Measurements from ENCODE around the gene C3orf52. TPM values are rescaled to one million over a fixed set of nuclear protein-coding genes. Genes with fewer than 3 reads are reported as not detected.

Gene C3orf52
- total and polyA plus RNA-seq, 10 of the 15 experiments (the other 5 are each of a cell fraction or from before 2014, with no cell fraction given): 0.15 to 1.9 (median 0.73) TPM

GRCh38 chr3:112074006-112074405 is 12.2 kb upstream of the C3orf52 start (continued):
- TF ChIP-seq RELB (IDR thresholded peaks at IDR 0.05; ENCODE audit: low read depth) (no peak), RFX5 (IDR thresholded peaks at IDR 0.05; ENCODE audit: low read depth, low read length) (no peak)

- Histone ChIP-seq H3K4me2 (ENCODE audit: control insufficient read depth, insufficient read depth) (no peak overlapping the region), H3K27me3 (replicated peaks in 1 of 2; ENCODE audit: control insufficient read depth in 2 of 2, insufficient read depth in 2 of 2, low read length in 1 of 2) (no peaks in the 10 kb centered on the region), H3K9ac (ENCODE audit: control insufficient read depth, insufficient read depth, low read length) (no peak overlapping the region), H3K4me1 (ENCODE audit: control insufficient read depth, insufficient read depth, low read length) (peaks cover 4% of the 10 kb centered on the region; the same call in 1 of the 2 replicates), H3K4me3 (no peak overlapping the region), H3K79me2 (ENCODE audit: control insufficient read depth, insufficient read depth, low read length) (no peaks in the 10 kb centered on the region), H3K36me3 (ENCODE audit: control insufficient read depth in 2 of 2, insufficient read depth in 2 of 2, low read length in 1 of 2) (no peaks in the 10 kb centered on the region), H3K9me3 (replicated peaks; ENCODE audit: control insufficient read depth, insufficient read depth, low read length) (no peaks in the 10 kb centered on the region), H4K20me1 (ENCODE audit: control insufficient read depth, insufficient read depth) (no peaks in the 10 kb centered on the region), H2AFZ (ENCODE audit: control insufficient read depth, low read depth, low read length) (no peak overlapping the region), H3K27ac (ENCODE audit: control insufficient read depth, insufficient read depth) (no peak overlapping the region)
- in situ Hi-C loops (cut with MboI) (no loop called here), intact Hi-C loops (cut with micrococcal nuclease; ENCODE audit: unreplicated experiment) (no loop called here)
- ChIA-PET POLR2A (no interaction called here), CTCF (no interaction called here), SMC1A (ENCODE audit: uncharacterized antibody, unreplicated experiment) (no interaction called here), RAD21 (ENCODE audit: unreplicated experiment) (no interaction called here)
- TF ChIP-seq NFYA (IDR thresholded peaks at IDR 0.05; ENCODE audit: borderline replicate concordance, low read depth, low read length) (no peak), WRNIP1 (IDR thresholded peaks at IDR 0.05; ENCODE audit: borderline replicate concordance, low read depth, low read length) (no peak), BCL3 (IDR thresholded peaks at IDR 0.05; ENCODE audit: borderline replicate concordance, insufficient read depth, low read depth, low read length, poor library complexity, severe bottlenecking) (no peak), IKZF1 (conservative IDR thresholded peaks at IDR 0.05) (no peak), NR2C2 (IDR thresholded peaks at IDR 0.05; ENCODE audit: borderline replicate concordance, control insufficient read depth, insufficient read length, low read depth) (no peak), POLR2A (IDR thresholded peaks at IDR 0.05; ENCODE audit: low read depth, low read length) (no peak), MEF2A (IDR thresholded peaks at IDR 0.05; ENCODE audit: insufficient read depth, low read depth, low read length) (no peak), ATF7 (IDR thresholded peaks at IDR 0.05; ENCODE audit: low read depth) (no peak), SREBF2 (IDR thresholded peaks at IDR 0.05; ENCODE audit: low read length) (no peak), POU2F2 (IDR thresholded peaks at IDR 0.05; ENCODE audit: borderline replicate concordance, low read depth, low read length) (no peak), SMAD1 (IDR thresholded peaks at IDR 0.05; ENCODE audit: low read depth, partially characterized antibody) (no peak)
- TF ChIP-seq, protein P1, sequence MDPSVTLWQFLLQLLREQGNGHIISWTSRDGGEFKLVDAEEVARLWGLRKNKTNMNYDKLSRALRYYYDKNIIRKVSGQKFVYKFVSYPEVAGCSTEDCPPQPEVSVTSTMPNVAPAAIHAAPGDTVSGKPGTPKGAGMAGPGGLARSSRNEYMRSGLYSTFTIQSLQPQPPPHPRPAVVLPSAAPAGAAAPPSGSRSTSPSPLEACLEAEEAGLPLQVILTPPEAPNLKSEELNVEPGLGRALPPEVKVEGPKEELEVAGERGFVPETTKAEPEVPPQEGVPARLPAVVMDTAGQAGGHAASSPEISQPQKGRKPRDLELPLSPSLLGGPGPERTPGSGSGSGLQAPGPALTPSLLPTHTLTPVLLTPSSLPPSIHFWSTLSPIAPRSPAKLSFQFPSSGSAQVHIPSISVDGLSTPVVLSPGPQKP (IDR thresholded peaks at IDR 0.05; ENCODE audit: low read depth, low read length): no peak
- TF ChIP-seq, protein P2, sequence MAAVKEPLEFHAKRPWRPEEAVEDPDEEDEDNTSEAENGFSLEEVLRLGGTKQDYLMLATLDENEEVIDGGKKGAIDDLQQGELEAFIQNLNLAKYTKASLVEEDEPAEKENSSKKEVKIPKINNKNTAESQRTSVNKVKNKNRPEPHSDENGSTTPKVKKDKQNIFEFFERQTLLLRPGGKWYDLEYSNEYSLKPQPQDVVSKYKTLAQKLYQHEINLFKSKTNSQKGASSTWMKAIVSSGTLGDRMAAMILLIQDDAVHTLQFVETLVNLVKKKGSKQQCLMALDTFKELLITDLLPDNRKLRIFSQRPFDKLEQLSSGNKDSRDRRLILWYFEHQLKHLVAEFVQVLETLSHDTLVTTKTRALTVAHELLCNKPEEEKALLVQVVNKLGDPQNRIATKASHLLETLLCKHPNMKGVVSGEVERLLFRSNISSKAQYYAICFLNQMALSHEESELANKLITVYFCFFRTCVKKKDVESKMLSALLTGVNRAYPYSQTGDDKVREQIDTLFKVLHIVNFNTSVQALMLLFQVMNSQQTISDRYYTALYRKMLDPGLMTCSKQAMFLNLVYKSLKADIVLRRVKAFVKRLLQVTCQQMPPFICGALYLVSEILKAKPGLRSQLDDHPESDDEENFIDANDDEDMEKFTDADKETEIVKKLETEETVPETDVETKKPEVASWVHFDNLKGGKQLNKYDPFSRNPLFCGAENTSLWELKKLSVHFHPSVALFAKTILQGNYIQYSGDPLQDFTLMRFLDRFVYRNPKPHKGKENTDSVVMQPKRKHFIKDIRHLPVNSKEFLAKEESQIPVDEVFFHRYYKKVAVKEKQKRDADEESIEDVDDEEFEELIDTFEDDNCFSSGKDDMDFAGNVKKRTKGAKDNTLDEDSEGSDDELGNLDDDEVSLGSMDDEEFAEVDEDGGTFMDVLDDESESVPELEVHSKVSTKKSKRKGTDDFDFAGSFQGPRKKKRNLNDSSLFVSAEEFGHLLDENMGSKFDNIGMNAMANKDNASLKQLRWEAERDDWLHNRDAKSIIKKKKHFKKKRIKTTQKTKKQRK (IDR thresholded peaks at IDR 0.05; ENCODE audit: low read depth, low read length): no peak
- FAIRE-seq (no peak), ATAC-seq (peak; percentile 70), DNase-seq (ENCODE audit: low read depth, low spot score) (no peak)
- no TSS peak for BruUV-seq (replicated peaks)
- 61% methylated on average over 6 of the region's 6 CpGs for WGBS (ENCODE audit: insufficient coverage, insufficient replicate concordance, low lambda C conversion rate, missing lambda C conversion rate)
Measured at GRCh38 chr3:112074616-112075497, 11.3 kb upstream of the C3orf52 start.
